Esophagus squamous epithelium (tissue), 5 donors: Measurements from ENCODE around the gene GIPC2. TPM values are rescaled to one million over a fixed set of nuclear protein-coding genes. Genes with fewer than 3 reads are reported as not detected.
"Not testable (repeated sequence)": the region's sequence is repeated elsewhere in the genome, so short reads cannot be mapped to it uniquely, and the experiment has no call there.

ENCODE experiments used
- DNase-seq: peaks from one replicate; lab custom pipeline; 2025; lab: John Stamatoyannopoulos, UW
- H3K27ac ChIP-seq, 4 donors: fragments of 200-600 bp; sonication (generic); one replicate each; pipeline ENCODE4 v1.5.1; 2016 to 2019; ENCODE audit warnings: mild to moderate bottlenecking in 1 of 4
- H3K27me3 ChIP-seq, 4 donors: fragments of 200-600 bp; sonication (generic); 1 replicate in 3 of 4; 2 replicates in 1 of 4; pipeline versions ENCODE4 v1.5.1 to v1.6.0; 2017 to 2021; ENCODE audit warnings: antibody characterized with exemption in 1 of 4
- H3K36me3 ChIP-seq, 3 donors: fragments of 200-600 bp; sonication (generic); one replicate each; pipeline ENCODE4 v1.5.1; 2016 to 2019
- H3K4me1 ChIP-seq, 3 donors: fragments of 200-600 bp; sonication (generic); one replicate each; pipeline ENCODE4 v1.5.1; 2017 to 2019
- H3K4me3 ChIP-seq, 4 donors: fragments of 200-600 bp; sonication (generic); 1 replicate in 3 of 4; 2 replicates in 1 of 4; pipeline ENCODE4 v1.5.1; 2016 to 2019; ENCODE audit warnings: mild to moderate bottlenecking in 2 of 4, moderate library complexity in 1 of 4
- H3K9me3 ChIP-seq, 3 donors: fragments of 200-600 bp; sonication (generic); one replicate each; pipeline ENCODE4 v1.5.1; 2016 to 2019
- CTCF ChIP-seq, 6 experiments: fragments of 450-650 bp in 4 of 6; fragments of 200-600 bp in 2 of 6; sonication (generic) in 2 of 6; IDR thresholded peaks; one replicate each; pipeline ENCODE4 v1.5.1; 2016 to 2019; ENCODE audit warnings: antibody characterized with exemption in 6 of 6, mild to moderate bottlenecking in 4 of 6, moderate library complexity in 4 of 6
- POLR2A ChIP-seq, 4 donors: fragments of 450-650 bp; IDR thresholded peaks; one replicate each; pipeline ENCODE4 v1.6.1; 2017; ENCODE audit warnings: antibody characterized with exemption in 4 of 4, mild to moderate bottlenecking in 4 of 4, moderate library complexity in 3 of 4
- WGBS, 2 donors: methylation state at CpG; one replicate each; pipeline ENCODE4 v1.1.5; 2018; 5-methylcytosine and 5-hydroxymethylcytosine counted together
- intact Hi-C: fragments of 100-400 bp; cut with DNase I; formaldehyde crosslinking; loops from one replicate; pipeline ENCODE4 v1.15.0; 2022
- total RNA-seq, 4 donors: library from RNA; depleted of rRNA; stranded (reverse); fragments of >200 nt; gene quantifications; one replicate each; pipeline ENCODE4 v1.1.0, GENCODE V29; 2016
- donor health status: DM: yes; HTN: yes; CAD: no.

GIPC2 gene
- total RNA-seq, result 1 to 10 TPM; 2.8 to 4.2 (median 3.7) TPM

GRCh38 chr1:78045926-78046778, at the start of gene GIPC2:
Gene GIPC2 (plus strand): TSS chr1:78045966. CDS start chr1:78046095, 129 bp downstream.
- H3K4me1 ChIP-seq, result peaks cover 0 to 21% (median 5%) of the 10 kb centered on the region in 3 donors
- intact Hi-C loops, result no loop called here
- no peak for DNase-seq

GRCh38 chr1:77996734-77997133, 49.0 kb upstream of the GIPC2 start:
- no peaks in the 10 kb centered on the region for H3K27me3 ChIP-seq
- no peak overlapping the region for H3K4me3 ChIP-seq
- TF ChIP-seq CTCF (IDR thresholded peaks at IDR 0.05) (no peak), POLR2A (IDR thresholded peaks at IDR 0.05) (no peak)
- WGBS, 2 donors, result 96 to 98% methylated on average over 5 of the region's 5 CpGs
- no peaks in the 10 kb centered on the region for H3K4me1 ChIP-seq
- H3K36me3 ChIP-seq, result peaks cover 0 to 21% (median 5%) of the 10 kb centered on the region in 3 donors
- H3K27ac ChIP-seq, result no peak overlapping the region
- no peak for DNase-seq
- intact Hi-C loops, result no loop called here
- H3K9me3 ChIP-seq, result no peaks in the 10 kb centered on the region

More at GRCh38 chr1:78045926-78046778, at the start of gene GIPC2:
- peaks cover 0 to 21% (median 0%) of the 10 kb centered on the region in 4 donors for H3K27me3 ChIP-seq
- H3K9me3 ChIP-seq, result no peaks in the 10 kb centered on the region
- peak within 1 kb of the TSS; percentile 53 to 79 (median 66) for H3K4me3 ChIP-seq
- no peaks in the 10 kb centered on the region for H3K36me3 ChIP-seq
- TF ChIP-seq CTCF (IDR thresholded peaks at IDR 0.05), result no peak
- TF ChIP-seq POLR2A (IDR thresholded peaks at IDR 0.05), result no peak
- WGBS, 2 donors, result 1 to 16% methylated on average over 35 to 42 of the region's 85 CpGs
- H3K27ac ChIP-seq, result peak within 1 kb of the TSS; percentile 72 to 83 (median 72)

- H3K27me3 ChIP-seq, H3K9me3 ChIP-seq, H3K4me3 ChIP-seq, H3K27ac ChIP-seq, intact Hi-C loops, H3K36me3 ChIP-seq, DNase-seq: not testable (repeated sequence)
- peaks cover 0 to 16% (median 6%) of the 10 kb centered on the region in 3 donors for H3K4me1 ChIP-seq
- 80 to 83% methylated on average over 11 of the region's 11 CpGs for WGBS, 2 donors
These were observed 45.2 kb upstream of the GIPC2 start for GRCh38 chr1:78000536-78000935.

GRCh38 chr1:78003070-78003746, 42.6 kb upstream of the GIPC2 start:
- Histone ChIP-seq H3K27ac (peak overlapping the region; percentile 83 to 97 (median 90)), H3K4me1 (peaks cover 0 to 41% (median 6%) of the 10 kb centered on the region in 3 donors), H3K9me3 (no peaks in the 10 kb centered on the region), H3K36me3 (no peaks in the 10 kb centered on the region), H3K4me3 (peak overlapping the region in 1 of 4 donors; percentile 68), H3K27me3 (no peaks in the 10 kb centered on the region)
- WGBS, 2 donors, result 18 to 28% methylated on average over 3 of the region's 3 CpGs
- TF ChIP-seq CTCF (IDR thresholded peaks at IDR 0.05) (no peak), POLR2A (IDR thresholded peaks at IDR 0.05) (no peak)
- intact Hi-C loops, result no loop called here
- no peak for DNase-seq

GRCh38 chr1:78003882-78004718, 41.7 kb upstream of the GIPC2 start:
- Histone ChIP-seq H3K27me3 (no peaks in the 10 kb centered on the region), H3K36me3 (no peaks in the 10 kb centered on the region), H3K4me1 (peaks cover 0 to 45% (median 9%) of the 10 kb centered on the region in 3 donors), H3K27ac (peak overlapping the region; percentile 83 to 97 (median 90)), H3K4me3 (peak overlapping the region; percentile 40 to 68 (median 62)), H3K9me3 (no peaks in the 10 kb centered on the region)
- TF ChIP-seq CTCF (IDR thresholded peaks at IDR 0.05) (no peak), POLR2A (IDR thresholded peaks at IDR 0.05) (no peak)
- WGBS, 2 donors, result 3 to 4% methylated on average over 8 of the region's 8 CpGs
- no peak for DNase-seq
- intact Hi-C loops, result no loop called here
